Naive thymus-derived CD4-positive, alpha-beta T cell (primary cell): ENCODE results near the gene SPNS3. TPM values are rescaled to one million over a fixed set of nuclear protein-coding genes. Genes with fewer than 3 reads are reported as not detected.
A peak's percentile ranks its signal among the peaks of the same experiment; 100 is the strongest.

Experiments
- ATAC-seq: fragments of 150-1000 bp; cut with Tn5 transposase; 2 replicates; pipeline ENCODE4 v1.10.0; 2021; ENCODE audit warnings: mild to moderate bottlenecking, moderate library complexity
- CTCF ChIA-PET: fragments of 350-600 bp; sonication (Branson Sonifier 250); formaldehyde crosslinking; loops from one replicate; lab custom pipeline; 2021; ENCODE audit warnings: antibody characterized with exemption; lab: Charles Lee
- POLR2A ChIA-PET: fragments of 350-600 bp; sonication (Branson Sonifier 250); formaldehyde crosslinking; loops from one replicate; lab custom pipeline; 2021; ENCODE audit warnings: antibody characterized with exemption, inconsistent platforms; lab: Charles Lee
- DNase-seq, 9 donors: peaks; one replicate each; pipeline versions ENCODE4 v3.0.0 to v3.0.0-alpha.2; 2020 to 2022; ENCODE audit warnings: mixed read lengths in 1 of 9
- H3K27ac ChIP-seq: one replicate; pipeline ENCODE4 v1.7.0; 2013; ENCODE audit warnings: mild to moderate bottlenecking, low read depth, low read length, moderate library complexity
- H3K27me3 ChIP-seq, 2 donors: one replicate each; pipeline ENCODE4 v1.7.0; 2013; ENCODE audit warnings: low read length in 2 of 2, mild to moderate bottlenecking in 2 of 2, moderate library complexity in 2 of 2; ENCODE audit not compliant: control insufficient read depth in 2 of 2, insufficient read depth in 2 of 2
- H3K36me3 ChIP-seq, 3 experiments: 1 replicate in 2 of 3; 2 replicates in 1 of 3; pipeline ENCODE4 v1.7.0; 2013; ENCODE audit warnings: low read length in 3 of 3, mild to moderate bottlenecking in 3 of 3, moderate library complexity in 1 of 3; ENCODE audit not compliant: insufficient read depth in 3 of 3, control insufficient read depth in 2 of 3
- H3K4me1 ChIP-seq, 2 donors: one replicate each; pipeline ENCODE4 v1.7.0; 2013; ENCODE audit warnings: low read length in 2 of 2, mild to moderate bottlenecking in 2 of 2, moderate library complexity in 1 of 2; ENCODE audit not compliant: control insufficient read depth in 2 of 2, insufficient read depth in 2 of 2
- H3K4me3 ChIP-seq: 2 replicates; pipeline ENCODE4 v1.7.0; 2013; ENCODE audit warnings: mild to moderate bottlenecking, low read length
- H3K9me3 ChIP-seq, 3 experiments: 1 replicate in 2 of 3; 2 replicates in 1 of 3; pipeline ENCODE4 v1.7.0; 2013; ENCODE audit warnings: low read length in 3 of 3; ENCODE audit not compliant: control insufficient read depth in 2 of 3
- H3K27ac Mint-ChIP-seq, 9 donors: one replicate each; pipeline ENCODE4 v1.8.0; 2020 to 2022; ENCODE audit warnings: mixed read lengths in 9 of 9, mild to moderate bottlenecking in 8 of 9, moderate library complexity in 5 of 9, inconsistent platforms in 2 of 9
- H3K27me3 Mint-ChIP-seq, 5 donors: one replicate each; pipeline ENCODE4 v1.8.0; 2021 to 2022; ENCODE audit warnings: mixed read lengths in 5 of 5, mild to moderate bottlenecking in 1 of 5
- H3K36me3 Mint-ChIP-seq, 5 donors: one replicate each; pipeline ENCODE4 v1.8.0; 2020 to 2022; ENCODE audit warnings: mixed read lengths in 5 of 5, mild to moderate bottlenecking in 3 of 5, inconsistent platforms in 1 of 5
- H3K4me1 Mint-ChIP-seq, 7 donors: one replicate each; pipeline ENCODE4 v1.8.0; 2020 to 2022; ENCODE audit warnings: mixed read lengths in 7 of 7, mild to moderate bottlenecking in 3 of 7, inconsistent platforms in 1 of 7
- H3K4me3 Mint-ChIP-seq, 10 donors: one replicate each; pipeline ENCODE4 v1.8.0; 2020 to 2022; ENCODE audit warnings: mild to moderate bottlenecking in 10 of 10, mixed read lengths in 10 of 10, moderate library complexity in 6 of 10, inconsistent platforms in 2 of 10
- H3K9me3 Mint-ChIP-seq, 11 donors: one replicate each; pipeline ENCODE4 v1.8.0; 2020 to 2022; ENCODE audit warnings: mixed read lengths in 11 of 11, mild to moderate bottlenecking in 4 of 11, inconsistent platforms in 1 of 11, moderate library complexity in 1 of 11
- intact Hi-C, 2 donors: fragments of 100-400 bp; cut with micrococcal nuclease; formaldehyde crosslinking; loops; one replicate each; pipeline ENCODE4 v1.15.1; 2023
- polyA plus RNA-seq, 2 donors: library from polyadenylated mRNA; unstranded; fragments of 300-500 nt; fragmentation: Illumina TruSeq; gene quantifications; one replicate each; pipeline ENCODE4 v1.2.3, GENCODE V29; 2021
- total RNA-seq, 6 experiments: library from RNA in 5 of 6; stranded (reverse) in 5 of 6; gene quantifications; 1 replicate in 5 of 6; 2 replicates in 1 of 6; pipeline ENCODE4 v1.2.3 and lab custom pipeline; 2021 to 2026

Gene SPNS3
- 1 to 10 TPM; 1.7 to 6.7 (median 4.2) TPM for total RNA-seq
- 1 to 10 TPM; 5.1 to 7.3 TPM for polyA plus RNA-seq
- total RNA-seq (lab: John Stamatoyannopoulos, UW): 1.6 reads per million, percentile 5 among the genes with 10 or more reads in this experiment

- ATAC-seq (peak; percentile 67), DNase-seq (peak in 6 of 9 donors; percentile 12 to 34 (median 26))
- H3K4me3 ChIP-seq: peak within 1 kb of the TSS; percentile 39
- CTCF ChIA-PET: interaction anchor here (1.1 kb wide), 1 partner anchor 14 kb away, joined by 13 read pairs; no protein-coding TSS in a partner anchor
- Mint-ChIP-seq H3K9me3 (no peaks in the 10 kb centered on the region), H3K4me3 (peak within 1 kb of the TSS; percentile 41 to 76 (median 66)), H3K36me3 (peaks cover 0 to 1% (median 0%) of the 10 kb centered on the region in 5 donors), H3K27ac (peak within 1 kb of the TSS in 4 of 9 donors; percentile 11 to 84 (median 44)), H3K4me1 (peaks cover 13 to 37% (median 23%) of the 10 kb centered on the region in 7 donors), H3K27me3 (peaks cover 0 to 4% (median 0%) of the 10 kb centered on the region in 5 donors)
- intact Hi-C loops: no loop called here
- H3K27me3 ChIP-seq: no peaks in the 10 kb centered on the region
- H3K4me1 ChIP-seq: peaks cover 7 to 18% of the 10 kb centered on the region in 2 donors
- H3K9me3 ChIP-seq: no peaks in the 10 kb centered on the region
- no peak within 1 kb of the TSS for H3K27ac ChIP-seq
- no peaks in the 10 kb centered on the region for H3K36me3 ChIP-seq
- POLR2A ChIA-PET: interaction anchor here (0.9 kb wide), 1 partner anchor 53 kb away, joined by 3 read pairs; no protein-coding TSS in a partner anchor
Measured at GRCh38 chr17:4433515-4434031, at the start of gene SPNS3. Gene SPNS3 (plus strand): TSS chr17:4433940. CDS start chr17:4433968, 28 bp downstream.

- POLR2A ChIA-PET: no interaction called here
- peak overlapping the region in 1 of 9 donors; percentile 41 for H3K27ac Mint-ChIP-seq
Measured at GRCh38 chr17:4386406-4386805, 47.3 kb upstream of the SPNS3 start.

GRCh38 chr17:4387137-4387536 is 46.6 kb upstream of the SPNS3 start:
- Histone ChIP-seq H3K4me1 (no peaks in the 10 kb centered on the region), H3K27me3 (no peaks in the 10 kb centered on the region), H3K9me3 (no peaks in the 10 kb centered on the region), H3K36me3 (no peaks in the 10 kb centered on the region), H3K27ac (no peak overlapping the region), H3K4me3 (no peak overlapping the region)
- POLR2A ChIA-PET: no interaction called here
- H3K9me3 Mint-ChIP-seq: no peaks in the 10 kb centered on the region
- H3K4me1 Mint-ChIP-seq: peaks cover 0 to 7% (median 4%) of the 10 kb centered on the region in 7 donors
- H3K27ac Mint-ChIP-seq: peak overlapping the region in 1 of 9 donors; percentile 17
- no peaks in the 10 kb centered on the region for H3K36me3 Mint-ChIP-seq
- CTCF ChIA-PET: no interaction called here
- no peak for DNase-seq
- intact Hi-C loops: no loop called here
- no peaks in the 10 kb centered on the region for H3K27me3 Mint-ChIP-seq
- ATAC-seq: no peak
- H3K4me3 Mint-ChIP-seq: no peak overlapping the region

More at GRCh38 chr17:4386406-4386805, 47.3 kb upstream of the SPNS3 start:
- Histone ChIP-seq H3K4me3 (no peak overlapping the region), H3K36me3 (no peaks in the 10 kb centered on the region), H3K27me3 (no peaks in the 10 kb centered on the region), H3K27ac (no peak overlapping the region), H3K9me3 (no peaks in the 10 kb centered on the region), H3K4me1 (peaks cover 0 to under 1% of the 10 kb centered on the region in 2 donors)
- no peaks in the 10 kb centered on the region for H3K27me3 Mint-ChIP-seq
- ATAC-seq (no peak), DNase-seq (no peak)
- intact Hi-C loops: no loop called here
- no peaks in the 10 kb centered on the region for H3K9me3 Mint-ChIP-seq
- H3K4me1 Mint-ChIP-seq: peaks cover 0 to 7% (median 6%) of the 10 kb centered on the region in 7 donors
- CTCF ChIA-PET: no interaction called here
- H3K4me3 Mint-ChIP-seq: no peak overlapping the region
- no peaks in the 10 kb centered on the region for H3K36me3 Mint-ChIP-seq

- Mint-ChIP-seq H3K4me1 (peaks cover 0 to 6% (median 0%) of the 10 kb centered on the region in 7 donors), H3K27me3 (no peaks in the 10 kb centered on the region), H3K4me3 (no peak overlapping the region), H3K9me3 (no peaks in the 10 kb centered on the region), H3K27ac (no peak overlapping the region), H3K36me3 (no peaks in the 10 kb centered on the region)
- intact Hi-C loops: no loop called here
- no peaks in the 10 kb centered on the region for H3K4me1 ChIP-seq
- no peaks in the 10 kb centered on the region for H3K9me3 ChIP-seq
- CTCF ChIA-PET: no interaction called here
- no peak overlapping the region for H3K27ac ChIP-seq
- H3K4me3 ChIP-seq: no peak overlapping the region
- no peaks in the 10 kb centered on the region for H3K36me3 ChIP-seq
- H3K27me3 ChIP-seq: no peaks in the 10 kb centered on the region
- no peak for ATAC-seq
- DNase-seq: no peak
- POLR2A ChIA-PET: no interaction called here
Measured at GRCh38 chr17:4389079-4389478, 44.7 kb upstream of the SPNS3 start.

- no peak overlapping the region for H3K4me3 Mint-ChIP-seq
- ATAC-seq: no peak
- no peak for DNase-seq
- Histone ChIP-seq H3K27me3 (no peaks in the 10 kb centered on the region), H3K4me3 (no peak overlapping the region), H3K36me3 (no peaks in the 10 kb centered on the region), H3K27ac (no peak overlapping the region), H3K9me3 (no peaks in the 10 kb centered on the region), H3K4me1 (no peaks in the 10 kb centered on the region)
- POLR2A ChIA-PET: no interaction called here
- CTCF ChIA-PET: no interaction called here
- H3K9me3 Mint-ChIP-seq: no peaks in the 10 kb centered on the region
- peaks cover 0 to 2% (median 0%) of the 10 kb centered on the region in 5 donors for H3K36me3 Mint-ChIP-seq
- no peaks in the 10 kb centered on the region for H3K27me3 Mint-ChIP-seq
- intact Hi-C loops: no loop called here
- peak overlapping the region in 1 of 9 donors; percentile 44 for H3K27ac Mint-ChIP-seq
- peaks cover 0 to 26% (median 5%) of the 10 kb centered on the region in 7 donors for H3K4me1 Mint-ChIP-seq
Measured at GRCh38 chr17:4393806-4394205, 39.9 kb upstream of the SPNS3 start.

GRCh38 chr17:4394208-4395110 is 39.3 kb upstream of the SPNS3 start:
- DNase-seq: no peak
- intact Hi-C loops: no loop called here
- Mint-ChIP-seq H3K27ac (peak overlapping the region in 2 of 9 donors; percentile 13 to 30), H3K27me3 (no peaks in the 10 kb centered on the region), H3K9me3 (no peaks in the 10 kb centered on the region), H3K4me3 (no peak overlapping the region), H3K4me1 (peaks cover 0 to 26% (median 5%) of the 10 kb centered on the region in 7 donors), H3K36me3 (peaks cover 0 to 2% (median 0%) of the 10 kb centered on the region in 5 donors)
- CTCF ChIA-PET: no interaction called here
- POLR2A ChIA-PET: no interaction called here
- Histone ChIP-seq H3K9me3 (no peaks in the 10 kb centered on the region), H3K4me3 (no peak overlapping the region), H3K4me1 (no peaks in the 10 kb centered on the region), H3K27ac (no peak overlapping the region), H3K36me3 (no peaks in the 10 kb centered on the region), H3K27me3 (no peaks in the 10 kb centered on the region)
- ATAC-seq: no peak
